ENCODE measurements around the gene TSC22D4. TPM values are rescaled to one million over a fixed set of nuclear protein-coding genes. Genes with fewer than 3 reads are reported as not detected.

TSC22D4 gene
- total and polyA plus RNA-seq, 8 donors: 47.0 to 65.1 (median 56.1) TPM

DNA sequence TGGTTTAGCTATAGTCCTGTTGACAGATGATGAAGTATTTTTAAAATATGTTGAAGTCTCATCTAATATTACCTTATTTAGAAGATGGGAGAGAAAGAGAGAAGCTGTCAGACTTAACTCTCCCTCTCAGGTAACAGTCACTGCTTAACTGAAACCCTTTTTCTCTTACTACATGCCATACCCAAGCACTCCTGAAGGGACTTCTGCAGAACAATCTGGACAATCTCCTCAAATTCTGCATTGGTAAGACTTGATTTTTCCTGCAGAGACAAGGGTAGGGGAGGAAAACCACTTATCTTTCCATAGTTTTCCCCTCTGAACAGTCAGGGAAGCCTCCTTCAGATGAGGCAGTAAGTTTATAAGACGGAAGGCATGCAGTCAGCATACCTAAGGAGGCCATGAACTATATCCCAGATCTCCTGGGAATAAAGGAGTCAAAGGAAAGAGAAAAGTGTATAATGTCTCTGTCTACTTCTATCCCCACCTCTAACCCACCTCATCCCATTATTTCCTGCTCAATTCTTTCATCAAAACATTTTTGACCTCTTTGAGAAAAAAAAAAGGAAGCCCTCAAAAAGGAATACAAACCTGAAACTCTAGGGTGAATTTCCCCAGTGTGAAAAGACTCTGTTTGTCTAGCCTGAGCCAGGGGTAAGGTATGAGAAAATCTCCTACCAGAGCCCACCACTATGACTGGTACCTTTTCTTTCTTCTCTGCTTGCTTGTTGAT lies 59.9 kb downstream of the TSC22D4 start:
- Histone ChIP-seq H3K9me3 (no peaks in the 10 kb centered on the region), H3K27me3 (no peaks in the 10 kb centered on the region), H3K27ac (no peak overlapping the region), H3K4me3 (no peak overlapping the region), H3K4me1 (no peaks in the 10 kb centered on the region), H3K36me3 (no peaks in the 10 kb centered on the region)
- TF ChIP-seq, protein P1, sequence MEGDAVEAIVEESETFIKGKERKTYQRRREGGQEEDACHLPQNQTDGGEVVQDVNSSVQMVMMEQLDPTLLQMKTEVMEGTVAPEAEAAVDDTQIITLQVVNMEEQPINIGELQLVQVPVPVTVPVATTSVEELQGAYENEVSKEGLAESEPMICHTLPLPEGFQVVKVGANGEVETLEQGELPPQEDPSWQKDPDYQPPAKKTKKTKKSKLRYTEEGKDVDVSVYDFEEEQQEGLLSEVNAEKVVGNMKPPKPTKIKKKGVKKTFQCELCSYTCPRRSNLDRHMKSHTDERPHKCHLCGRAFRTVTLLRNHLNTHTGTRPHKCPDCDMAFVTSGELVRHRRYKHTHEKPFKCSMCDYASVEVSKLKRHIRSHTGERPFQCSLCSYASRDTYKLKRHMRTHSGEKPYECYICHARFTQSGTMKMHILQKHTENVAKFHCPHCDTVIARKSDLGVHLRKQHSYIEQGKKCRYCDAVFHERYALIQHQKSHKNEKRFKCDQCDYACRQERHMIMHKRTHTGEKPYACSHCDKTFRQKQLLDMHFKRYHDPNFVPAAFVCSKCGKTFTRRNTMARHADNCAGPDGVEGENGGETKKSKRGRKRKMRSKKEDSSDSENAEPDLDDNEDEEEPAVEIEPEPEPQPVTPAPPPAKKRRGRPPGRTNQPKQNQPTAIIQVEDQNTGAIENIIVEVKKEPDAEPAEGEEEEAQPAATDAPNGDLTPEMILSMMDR (IDR thresholded peaks at IDR 0.05): no peak
- DNase-seq: no peak
- intact Hi-C loops (cut with DNase I): no loop called here
- ATAC-seq: no peak

Other genes starting within 250 kb of the TSC22D4 start
- not detected for gene SPDYE3, start 171.5 kb downstream of the TSC22D4 start, total RNA-seq
- gene SPDYE3, start 171.5 kb downstream of the TSC22D4 start, polyA plus RNA-seq (ENCODE audit: insufficient read length in 6 of 6): 1 to 10 TPM; 6.6 to 8.4 (median 7.2) TPM
- gene PILRB, start 121.1 kb downstream of the TSC22D4 start, total RNA-seq: 10 to 100 TPM; 24.0 to 29.9 TPM
- 10 to 100 TPM; 36.0 to 47.7 (median 44.5) TPM for gene PILRB, start 121.1 kb downstream of the TSC22D4 start, polyA plus RNA-seq (ENCODE audit: insufficient read length in 6 of 6)
- 10 to 100 TPM; 20.6 to 52.3 TPM for gene PILRA, start 105.7 kb downstream of the TSC22D4 start, total RNA-seq
- gene PILRA, start 105.7 kb downstream of the TSC22D4 start, polyA plus RNA-seq (ENCODE audit: insufficient read length in 6 of 6): 1 to 10 TPM; 5.0 to 7.0 (median 5.7) TPM
- gene ZCWPW1, start 50.5 kb downstream of the TSC22D4 start, total RNA-seq: 1 to 10 TPM; 2.9 to 4.1 TPM
- gene ZCWPW1, start 50.5 kb downstream of the TSC22D4 start, polyA plus RNA-seq (ENCODE audit: insufficient read length in 6 of 6): 1 to 10 TPM; 7.0 to 9.8 (median 8.9) TPM
- 10 to 100 TPM; 25.0 to 33.0 TPM for gene MEPCE, start 49.4 kb downstream of the TSC22D4 start, total RNA-seq
- gene MEPCE, start 49.4 kb downstream of the TSC22D4 start, polyA plus RNA-seq (ENCODE audit: insufficient read length in 6 of 6): 10 to 100 TPM; 37.1 to 49.3 (median 44.6) TPM
- 10 to 100 TPM; 22.7 to 27.0 TPM for gene PPP1R35, start 42.7 kb downstream of the TSC22D4 start, total RNA-seq
- gene PPP1R35, start 42.7 kb downstream of the TSC22D4 start, polyA plus RNA-seq (ENCODE audit: insufficient read length in 6 of 6): 10 to 100 TPM; 12.2 to 22.3 (median 15.5) TPM
- 1 to 10 TPM in 1 of 2 donors, under 1 TPM in 1; 0.41 to 1.9 TPM for gene SPACDR, start 15.0 kb downstream of the TSC22D4 start, total RNA-seq
- gene SPACDR, start 15.0 kb downstream of the TSC22D4 start, polyA plus RNA-seq (ENCODE audit: insufficient read length in 6 of 6): 1 to 10 TPM; 3.5 to 5.6 (median 4.5) TPM
- under 1 TPM; 0.50 to 0.55 TPM for gene NYAP1, start 4.7 kb upstream of the TSC22D4 start, total RNA-seq
- 1 to 10 TPM; 2.6 to 5.2 (median 3.3) TPM for gene NYAP1, start 4.7 kb upstream of the TSC22D4 start, polyA plus RNA-seq (ENCODE audit: insufficient read length in 6 of 6)
- 10 to 100 TPM; 28.6 to 34.9 TPM for gene AGFG2, start 60.0 kb upstream of the TSC22D4 start, total RNA-seq
- 10 to 100 TPM; 21.2 to 32.3 (median 27.2) TPM for gene AGFG2, start 60.0 kb upstream of the TSC22D4 start, polyA plus RNA-seq (ENCODE audit: insufficient read length in 6 of 6)
- 1 to 10 TPM; 6.3 to 8.3 TPM for gene SAP25, start 94.7 kb upstream of the TSC22D4 start, total RNA-seq
- gene SAP25, start 94.7 kb upstream of the TSC22D4 start, polyA plus RNA-seq (ENCODE audit: insufficient read length in 6 of 6): 10 to 100 TPM in 1 of 6 donors, 1 to 10 TPM in 5; 4.5 to 11.4 (median 8.5) TPM
- gene LRCH4, start 106.9 kb upstream of the TSC22D4 start, total RNA-seq: 10 to 100 TPM; 66.5 to 86.5 TPM
- gene LRCH4, start 106.9 kb upstream of the TSC22D4 start, polyA plus RNA-seq (ENCODE audit: insufficient read length in 6 of 6): 10 to 100 TPM; 42.3 to 82.5 (median 53.1) TPM
- gene FBXO24, start 107.1 kb upstream of the TSC22D4 start, total RNA-seq: under 1 TPM; 0.37 to 0.44 TPM
- gene FBXO24, start 107.1 kb upstream of the TSC22D4 start, polyA plus RNA-seq (ENCODE audit: insufficient read length in 6 of 6): 1 to 10 TPM; 3.9 to 5.5 (median 5.0) TPM
- gene PCOLCE, start 123.1 kb upstream of the TSC22D4 start, total RNA-seq: 100 to 1,000 TPM; 158 to 204 TPM
- gene PCOLCE, start 123.1 kb upstream of the TSC22D4 start, polyA plus RNA-seq (ENCODE audit: insufficient read length in 6 of 6): 100 to 1,000 TPM; 157 to 235 (median 181) TPM
- gene MOSPD3, start 133.3 kb upstream of the TSC22D4 start, total RNA-seq: 10 to 100 TPM; 15.7 to 18.8 TPM
- 10 to 100 TPM; 26.5 to 35.7 (median 31.9) TPM for gene MOSPD3, start 133.3 kb upstream of the TSC22D4 start, polyA plus RNA-seq (ENCODE audit: insufficient read length in 6 of 6)
- 1 to 10 TPM in 1 of 2 donors, under 1 TPM in 1; 0.67 to 1.8 TPM for gene TFR2, start 162.3 kb upstream of the TSC22D4 start, total RNA-seq
- 1 to 10 TPM in 4 of 6 donors, under 1 TPM in 2; 0.96 to 2.6 (median 1.2) TPM for gene TFR2, start 162.3 kb upstream of the TSC22D4 start, polyA plus RNA-seq (ENCODE audit: insufficient read length in 6 of 6)
- not detected for gene ACTL6B, start 177.2 kb upstream of the TSC22D4 start, total RNA-seq
- under 1 TPM in 2 of 6 donors, not detected in 4; 0.17 to 0.20 TPM for gene ACTL6B, start 177.2 kb upstream of the TSC22D4 start, polyA plus RNA-seq (ENCODE audit: insufficient read length in 6 of 6)
- 100 to 1,000 TPM; 214 to 273 TPM for gene GNB2, start 194.5 kb upstream of the TSC22D4 start, total RNA-seq
- gene GNB2, start 194.5 kb upstream of the TSC22D4 start, polyA plus RNA-seq (ENCODE audit: insufficient read length in 6 of 6): 100 to 1,000 TPM; 151 to 220 (median 192) TPM
- 10 to 100 TPM; 28.3 to 33.0 TPM for gene GIGYF1, start 215.0 kb upstream of the TSC22D4 start, total RNA-seq
- 10 to 100 TPM; 35.3 to 57.7 (median 42.1) TPM for gene GIGYF1, start 215.0 kb upstream of the TSC22D4 start, polyA plus RNA-seq (ENCODE audit: insufficient read length in 6 of 6)
- 10 to 100 TPM; 22.4 to 29.7 TPM for gene POP7, start 226.9 kb upstream of the TSC22D4 start, total RNA-seq
- 10 to 100 TPM; 15.8 to 23.8 (median 20.2) TPM for gene POP7, start 226.9 kb upstream of the TSC22D4 start, polyA plus RNA-seq (ENCODE audit: insufficient read length in 6 of 6)
- not detected for gene EPO, start 241.3 kb upstream of the TSC22D4 start, total RNA-seq
- gene EPO, start 241.3 kb upstream of the TSC22D4 start, polyA plus RNA-seq (ENCODE audit: insufficient read length in 6 of 6): under 1 TPM in 3 of 6 donors, not detected in 3; 0.20 to 0.34 (median 0.28) TPM